Stimulated activated CD8-positive, alpha-beta memory T cell treated with anti-CD3 and anti-CD28 coated beads, Interleukin-7, amount 100 ng/mL, for 4 hours (primary cell): ENCODE data around the gene ADAMTSL1.

Experiments used
- DNase-seq, 2 donors: peaks; one replicate each; pipeline ENCODE4 v3.0.0-alpha.2; 2020; ENCODE audit warnings: low read depth in 2 of 2

Gene ADAMTSL1

DNA sequence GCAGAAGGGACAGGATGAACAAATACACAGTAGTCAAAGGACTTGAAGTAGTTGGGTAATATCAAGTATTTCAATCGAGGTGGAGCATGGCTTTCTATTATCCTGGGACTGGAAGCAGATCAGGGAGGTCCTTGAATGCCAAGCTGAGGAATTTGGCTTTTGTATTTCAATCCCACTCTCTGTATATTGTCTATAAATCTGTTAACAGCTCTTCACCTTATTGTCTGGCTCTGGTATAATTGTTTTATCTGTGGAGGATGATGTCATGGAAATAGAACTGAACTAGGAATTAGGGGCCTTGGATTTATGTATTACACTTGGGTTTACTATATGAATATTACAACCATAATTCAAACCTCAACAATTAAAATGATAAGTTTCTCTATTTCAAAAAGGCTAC, 6.3 kb upstream of the ADAMTSL1 start:
- no peak for DNase-seq

- DNase-seq = no peak
Observed at GRCh38 chr9:18472435-18472834, 1.5 kb upstream of the ADAMTSL1 start.

GRCh38 chr9:18472841-18473251, 1.1 kb upstream of the ADAMTSL1 start:
- DNase-seq = no peak

- no peak for DNase-seq
Observed at GRCh38 chr9:18474783-18475182, 830 bp downstream of the ADAMTSL1 start.

GRCh38 chr9:18477121-18477660, 3.2 kb downstream of the ADAMTSL1 start:
- DNase-seq = no peak

DNA sequence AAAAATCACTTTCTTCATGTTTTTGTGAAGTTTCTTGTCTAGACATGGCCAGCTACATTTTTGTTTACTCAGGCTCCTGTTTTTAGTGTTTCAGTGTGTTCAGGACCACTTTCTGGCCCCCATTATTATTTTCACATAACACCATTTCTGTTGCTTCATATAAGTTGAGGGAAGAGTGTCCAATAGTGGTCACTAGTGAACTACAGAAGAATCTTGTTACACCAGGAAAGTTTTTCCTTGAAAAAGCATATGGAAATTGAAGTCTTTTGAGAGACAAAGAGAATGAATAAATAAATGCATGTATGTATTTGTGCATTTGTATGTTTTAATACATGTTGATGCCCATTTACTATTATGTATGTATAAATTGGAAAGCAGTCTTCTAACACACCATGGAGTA, 3.8 kb downstream of the ADAMTSL1 start:
- no peak for DNase-seq

DNA sequence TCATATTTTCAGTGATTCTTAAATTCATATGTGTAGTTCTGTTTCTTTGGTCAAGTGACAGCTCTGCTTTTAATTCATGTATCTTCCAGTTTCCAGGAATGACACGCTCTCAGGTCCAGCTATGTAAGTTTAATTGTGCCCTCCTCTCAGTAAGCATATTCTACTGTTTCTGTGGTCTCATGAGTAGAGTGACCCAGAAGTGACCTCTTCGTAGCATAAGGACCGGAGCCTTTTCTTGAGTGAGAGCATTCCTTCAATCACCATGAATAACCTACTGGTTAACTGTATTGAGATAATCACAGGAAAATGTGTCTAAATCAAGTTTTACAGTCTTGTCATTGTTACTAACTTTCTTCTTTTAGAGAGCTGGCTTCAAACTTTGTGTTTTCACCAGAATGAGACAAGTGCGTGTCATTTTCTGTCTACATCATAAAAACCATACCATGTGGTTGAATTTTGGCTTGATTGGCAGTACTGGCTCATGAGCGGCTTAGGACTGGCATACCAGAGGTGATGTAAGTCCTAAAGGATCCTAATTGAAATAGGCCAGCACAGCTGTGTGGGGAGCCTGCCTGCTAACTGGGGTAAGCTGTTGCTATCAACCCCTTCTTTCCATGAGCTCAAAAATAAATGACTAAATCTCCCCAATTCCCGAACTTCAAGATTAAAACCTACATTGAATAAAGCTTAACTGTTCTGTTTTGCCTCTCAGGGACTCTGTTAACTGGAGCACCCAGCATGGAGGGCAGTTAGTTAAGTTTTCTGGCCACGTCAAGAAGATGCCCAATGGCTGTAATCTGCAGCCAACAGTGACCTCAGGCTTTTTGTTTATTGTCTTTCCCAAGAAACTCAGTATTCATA, 4.8 kb downstream of the ADAMTSL1 start:
- DNase-seq = no peak

- DNase-seq = no peak
Observed at GRCh38 chr9:18479405-18479804, 5.5 kb downstream of the ADAMTSL1 start.

GRCh38 chr9:18480662-18481093, 6.7 kb downstream of the ADAMTSL1 start:
- no peak for DNase-seq

- DNase-seq = no peak
Observed at GRCh38 chr9:18482371-18482770, 8.4 kb downstream of the ADAMTSL1 start.

DNA sequence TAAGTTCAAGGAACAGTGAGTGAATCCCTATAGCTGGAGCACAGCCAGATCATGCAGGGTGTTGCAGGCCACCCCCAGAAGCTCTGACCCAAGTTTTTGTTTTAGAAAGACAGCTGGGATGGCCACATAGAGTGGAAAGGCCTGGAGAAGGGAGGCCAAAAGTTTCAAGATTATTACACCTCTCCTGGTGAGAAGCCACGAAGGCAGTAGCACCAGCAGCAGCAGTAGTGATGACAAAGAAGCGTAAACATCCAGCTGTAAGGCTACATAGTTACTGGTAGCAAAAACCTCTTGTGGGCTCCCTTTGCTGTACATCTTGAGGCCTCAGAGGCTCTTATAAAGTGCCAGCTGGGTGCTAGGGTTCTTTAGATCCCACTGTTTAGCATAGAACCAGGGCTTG, 11.8 kb downstream of the ADAMTSL1 start:
- no peak for DNase-seq

DNA sequence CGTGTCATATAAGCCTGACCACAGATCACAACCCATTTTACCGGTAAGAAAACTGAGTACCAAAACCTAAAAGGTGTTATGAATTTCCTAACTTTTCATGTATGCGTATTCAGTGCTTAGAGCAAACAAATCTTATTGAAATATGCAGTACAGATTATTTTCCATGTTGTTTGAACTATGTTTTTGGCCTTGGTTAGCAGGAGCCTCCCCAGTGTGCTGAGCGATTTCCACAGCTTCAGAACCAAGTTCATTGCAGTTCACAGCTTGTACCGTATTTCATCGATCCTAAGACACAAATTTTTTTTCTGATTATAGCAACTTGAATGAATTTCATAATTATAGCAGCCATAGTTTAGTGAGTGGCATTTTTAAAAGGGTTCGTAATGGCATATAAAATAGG, 13.7 kb downstream of the ADAMTSL1 start:
- DNase-seq = no peak

GRCh38 chr9:18488886-18489285, 14.9 kb downstream of the ADAMTSL1 start:
- DNase-seq = no peak

GRCh38 chr9:18489861-18490260, 15.9 kb downstream of the ADAMTSL1 start:
- no peak for DNase-seq

GRCh38 chr9:18490641-18491370, 16.9 kb downstream of the ADAMTSL1 start:
- DNase-seq = no peak

GRCh38 chr9:18492612-18493011, 18.7 kb downstream of the ADAMTSL1 start:
- DNase-seq = no peak

GRCh38 chr9:18493451-18493993, 19.6 kb downstream of the ADAMTSL1 start:
- no peak for DNase-seq

- DNase-seq = no peak
Observed at GRCh38 chr9:18495065-18495464, 21.1 kb downstream of the ADAMTSL1 start.

GRCh38 chr9:18496256-18497000, 22.5 kb downstream of the ADAMTSL1 start:
- DNase-seq = no peak

GRCh38 chr9:18499062-18499461, 25.1 kb downstream of the ADAMTSL1 start:
- no peak for DNase-seq

DNA sequence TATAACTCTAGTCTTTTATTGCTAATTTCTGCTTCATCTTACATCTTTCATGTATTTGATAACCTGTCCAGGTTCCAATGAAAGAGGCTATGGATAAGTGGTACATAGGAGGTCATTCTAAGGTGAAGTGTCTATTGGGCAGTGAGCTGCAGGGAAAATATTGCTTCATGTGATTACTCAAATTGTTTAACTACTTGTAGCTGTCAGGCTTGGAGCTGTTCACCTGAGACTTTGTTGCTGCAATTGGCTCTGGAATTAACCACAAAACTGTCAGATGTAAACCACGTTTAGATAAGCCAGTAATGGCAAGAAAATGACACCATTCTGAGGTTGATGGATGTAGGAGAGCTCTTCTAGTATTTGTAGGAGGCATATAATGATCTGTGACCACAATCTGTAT, 26.0 kb downstream of the ADAMTSL1 start:
- no peak for DNase-seq

- DNase-seq = no peak
Observed at GRCh38 chr9:18500451-18500850, 26.5 kb downstream of the ADAMTSL1 start.
